HG03432 (cell line): ENCODE data around the gene UNG.
"Not testable (repeated sequence)": the region's sequence is repeated elsewhere in the genome, so short reads cannot be mapped to it uniquely, and the experiment has no call there.

Experiments used
- ATAC-seq: cut with Tn5 transposase; IDR thresholded peaks from one replicate; pipeline ENCODE4 v1.9.1; 2021; ENCODE audit warnings: mild to moderate bottlenecking, moderate library complexity; ENCODE audit not compliant: unreplicated experiment

UNG gene

GRCh38 chr12:109120557-109120956 is 23.2 kb downstream of the UNG start:
- no peak for ATAC-seq

DNA sequence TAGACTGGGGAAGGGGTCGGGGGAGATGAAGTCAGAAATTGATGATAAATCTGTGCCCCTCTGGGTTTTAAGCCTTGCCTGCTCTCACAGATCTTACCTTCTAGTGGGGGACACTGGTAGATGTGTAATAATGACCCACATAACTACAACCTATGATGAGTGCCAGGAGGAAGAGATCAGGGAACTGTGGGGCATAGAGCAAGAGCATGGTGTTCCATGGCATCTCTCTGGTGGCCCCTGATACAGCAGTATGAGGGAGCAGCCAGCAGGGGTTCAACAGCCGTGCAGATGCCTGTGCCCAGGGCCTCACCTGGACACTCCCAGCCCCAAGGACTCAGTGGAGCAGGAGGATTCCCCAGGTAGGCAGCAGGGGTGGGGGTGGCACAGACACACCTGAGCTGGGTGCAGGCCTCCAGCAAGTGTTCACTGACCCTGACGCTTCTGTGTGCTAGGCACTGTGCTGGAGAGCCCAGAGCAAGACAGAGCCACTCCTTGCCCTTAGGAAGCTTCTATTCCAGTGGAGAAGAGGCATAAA is 24.0 kb downstream of the UNG start:
- no peak for ATAC-seq

GRCh38 chr12:109124878-109125648 is 27.7 kb downstream of the UNG start:
- ATAC-seq, result no peak

DNA sequence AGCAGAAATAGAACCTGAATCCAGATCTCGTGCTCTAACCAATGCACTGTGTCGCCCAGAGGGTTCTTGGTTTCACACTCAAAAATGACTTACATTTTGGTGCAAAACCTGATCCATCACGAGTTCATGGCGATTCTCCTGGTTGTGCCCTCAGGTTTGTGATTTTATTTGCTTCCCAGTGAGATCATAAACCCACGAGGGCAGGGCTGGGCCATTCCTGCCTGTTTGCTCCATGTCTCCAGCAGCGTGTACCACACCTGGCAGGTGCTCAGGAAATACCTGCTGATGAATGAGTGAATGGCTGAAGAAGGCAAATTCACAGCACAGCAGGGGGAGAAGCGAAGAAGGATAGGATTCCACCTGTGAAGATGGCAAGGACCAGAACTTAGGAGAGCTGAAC is 28.4 kb downstream of the UNG start:
- ATAC-seq, result no peak

GRCh38 chr12:109126784-109127183 is 29.4 kb downstream of the UNG start:
- no peak for ATAC-seq

GRCh38 chr12:109127533-109128242 is 30.3 kb downstream of the UNG start:
- no peak for ATAC-seq

GRCh38 chr12:109130297-109131153 is 33.1 kb downstream of the UNG start:
- no peak for ATAC-seq

DNA sequence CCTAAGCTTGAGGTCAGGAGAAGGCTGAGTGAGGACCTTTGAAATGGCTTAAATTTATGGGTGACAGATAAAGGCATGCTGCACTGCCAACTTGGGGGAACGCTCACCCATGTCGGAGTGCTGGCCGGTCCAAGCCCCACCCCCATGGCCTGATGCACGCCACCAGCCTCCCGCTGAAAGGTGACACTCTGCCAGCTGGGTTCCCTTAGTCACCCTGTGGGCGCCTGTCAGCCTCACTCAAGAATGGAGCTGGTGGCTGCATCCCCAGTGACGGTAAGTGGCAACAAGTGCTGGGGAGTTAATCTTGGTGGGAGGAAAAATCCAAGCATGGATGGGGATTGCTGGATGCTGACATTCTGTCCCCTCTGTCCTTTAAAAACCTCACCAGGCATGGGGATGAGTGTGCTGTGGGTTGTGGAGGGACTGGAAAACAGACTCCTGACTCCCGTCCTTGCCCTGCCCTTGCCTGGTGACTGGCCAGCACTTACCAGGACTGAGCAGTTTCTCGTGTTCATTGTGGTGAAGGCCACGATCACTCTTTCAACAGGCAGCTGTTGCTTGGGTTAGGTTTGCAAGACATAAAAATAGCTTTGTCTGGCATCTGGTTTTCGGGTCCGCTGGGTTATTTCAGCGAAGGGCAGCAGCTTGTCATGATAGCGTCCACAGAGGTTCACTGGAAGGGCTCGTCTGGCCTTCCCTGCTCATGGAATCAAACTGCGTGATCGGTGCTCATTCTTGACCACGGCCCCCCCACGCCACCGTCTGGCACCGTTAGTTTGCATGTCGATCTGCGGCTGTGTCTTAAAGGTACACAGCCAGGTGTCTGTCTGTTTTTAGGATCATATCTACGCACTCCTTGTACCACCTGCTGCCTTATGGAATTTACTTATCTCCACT is 34.0 kb downstream of the UNG start:
- no peak for ATAC-seq

GRCh38 chr12:109134186-109134917 is 37.0 kb downstream of the UNG start:
- ATAC-seq, result no peak

GRCh38 chr12:109137055-109137454 is 39.7 kb downstream of the UNG start:
- ATAC-seq, result no peak

- ATAC-seq, result no peak
These were observed 42.0 kb downstream of the UNG start for GRCh38 chr12:109139360-109139759.

DNA sequence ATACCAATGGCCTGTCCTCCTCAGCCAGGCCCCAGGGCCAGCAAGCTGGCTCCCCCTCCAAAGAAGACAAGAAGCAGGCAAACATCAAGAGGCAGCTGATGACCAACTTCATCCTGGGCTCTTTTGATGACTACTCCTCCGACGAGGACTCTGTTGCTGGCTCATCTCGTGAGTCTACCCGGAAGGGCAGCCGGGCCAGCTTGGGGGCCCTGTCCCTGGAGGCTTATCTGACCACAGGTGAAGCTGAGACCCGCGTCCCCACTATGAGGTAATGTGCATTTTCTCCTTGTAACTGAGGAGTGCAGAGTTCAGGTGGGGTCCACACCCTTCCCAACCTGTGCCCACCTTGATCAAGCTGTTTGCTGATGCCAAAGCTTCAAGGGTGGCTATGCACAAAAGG is 42.4 kb downstream of the UNG start:
- no peak for ATAC-seq

DNA sequence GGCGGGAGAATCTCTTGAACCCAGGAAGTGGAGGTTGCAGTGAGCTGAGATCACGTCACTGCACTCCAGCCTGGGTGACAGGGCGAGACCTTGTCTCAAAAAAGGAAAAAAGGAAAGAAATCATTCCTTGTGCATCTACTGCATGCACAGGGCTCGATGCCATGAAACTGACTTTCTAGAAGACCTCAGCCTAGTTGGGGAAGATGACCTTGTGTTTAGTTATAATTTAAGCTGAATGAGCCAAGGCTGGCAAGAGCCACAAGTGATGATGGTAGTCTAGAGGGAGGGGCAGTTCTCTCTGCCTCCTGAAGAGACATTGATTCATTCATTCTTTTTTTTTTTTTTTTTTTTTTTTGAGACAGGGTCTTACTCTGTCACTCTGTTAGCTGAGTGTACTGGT is 43.2 kb downstream of the UNG start:
- ATAC-seq, result no peak

DNA sequence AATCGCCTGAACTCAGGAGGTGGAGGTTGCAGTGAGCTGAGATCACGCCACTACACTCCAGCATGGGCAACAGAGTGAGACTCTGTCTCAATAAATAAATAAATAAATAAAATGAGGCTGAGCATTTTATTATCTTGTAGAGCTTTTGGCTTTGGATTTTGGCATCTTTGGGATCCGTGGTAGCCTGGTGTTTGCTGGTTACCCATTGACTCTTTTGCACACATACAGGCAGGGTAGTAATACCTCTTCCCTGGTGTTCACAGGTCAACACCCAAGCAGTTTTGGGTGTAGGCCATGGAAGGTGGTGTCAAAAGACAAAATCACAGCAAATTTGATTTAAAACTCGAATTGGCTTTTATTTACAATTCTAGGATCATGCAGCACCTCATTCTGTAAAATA is 46.8 kb downstream of the UNG start:
- no peak for ATAC-seq

GRCh38 chr12:109147126-109147525 is 49.7 kb downstream of the UNG start:
- ATAC-seq, result not testable (repeated sequence)

GRCh38 chr12:109147954-109148353 is 50.6 kb downstream of the UNG start:
- ATAC-seq, result no peak

GRCh38 chr12:109150124-109150640 is 52.8 kb downstream of the UNG start:
- no peak for ATAC-seq

- no peak for ATAC-seq
These were observed 54.1 kb downstream of the UNG start for GRCh38 chr12:109151457-109151856.

- no peak for ATAC-seq
These were observed 56.5 kb downstream of the UNG start for GRCh38 chr12:109153821-109154441.
